Measurements from ENCODE around the gene FOLR2. TPM values are rescaled to one million over a fixed set of nuclear protein-coding genes. Genes with fewer than 3 reads are reported as not detected.

FOLR2 gene
- total and polyA plus RNA-seq, 4 donors, result 9.4 to 31.5 (median 16.7) TPM

GRCh38 chr11:72221386-72222075 lies 4.9 kb downstream of the FOLR2 start:
- Histone ChIP-seq H3K27me3 (ENCODE audit: control insufficient read depth in 4 of 4, insufficient read depth in 4 of 4, low read length in 3 of 4) (no peaks in the 10 kb centered on the region), H3K36me3 (ENCODE audit: control insufficient read depth in 4 of 4, insufficient read depth in 3 of 4, low read depth in 1 of 4, low read length in 3 of 4) (no peaks in the 10 kb centered on the region), H3K9ac (ENCODE audit: low read depth in 1 of 2, low read length in 2 of 2) (no peak overlapping the region), H3K27ac (ENCODE audit: low read depth in 1 of 2, low read length in 2 of 2) (no peak overlapping the region), H3K9me3 (ENCODE audit: control insufficient read depth in 4 of 4, low read length in 3 of 4) (no peaks in the 10 kb centered on the region), H3K4me1 (ENCODE audit: control insufficient read depth in 4 of 4, insufficient read depth in 4 of 4, low read length in 3 of 4) (peaks cover 1 to 23% (median 11%) of the 10 kb centered on the region in 4 donors), H3K4me3 (ENCODE audit: low read depth in 1 of 3, low read length in 3 of 3) (no peak overlapping the region)
- 88% methylated on average over 7 of the region's 7 CpGs for WGBS
- no peak for TF ChIP-seq HNF4A (conservative IDR thresholded peaks at IDR 0.05)
- TF ChIP-seq RAD21 (IDR thresholded peaks at IDR 0.05), result no peak
- TF ChIP-seq, protein P1, sequence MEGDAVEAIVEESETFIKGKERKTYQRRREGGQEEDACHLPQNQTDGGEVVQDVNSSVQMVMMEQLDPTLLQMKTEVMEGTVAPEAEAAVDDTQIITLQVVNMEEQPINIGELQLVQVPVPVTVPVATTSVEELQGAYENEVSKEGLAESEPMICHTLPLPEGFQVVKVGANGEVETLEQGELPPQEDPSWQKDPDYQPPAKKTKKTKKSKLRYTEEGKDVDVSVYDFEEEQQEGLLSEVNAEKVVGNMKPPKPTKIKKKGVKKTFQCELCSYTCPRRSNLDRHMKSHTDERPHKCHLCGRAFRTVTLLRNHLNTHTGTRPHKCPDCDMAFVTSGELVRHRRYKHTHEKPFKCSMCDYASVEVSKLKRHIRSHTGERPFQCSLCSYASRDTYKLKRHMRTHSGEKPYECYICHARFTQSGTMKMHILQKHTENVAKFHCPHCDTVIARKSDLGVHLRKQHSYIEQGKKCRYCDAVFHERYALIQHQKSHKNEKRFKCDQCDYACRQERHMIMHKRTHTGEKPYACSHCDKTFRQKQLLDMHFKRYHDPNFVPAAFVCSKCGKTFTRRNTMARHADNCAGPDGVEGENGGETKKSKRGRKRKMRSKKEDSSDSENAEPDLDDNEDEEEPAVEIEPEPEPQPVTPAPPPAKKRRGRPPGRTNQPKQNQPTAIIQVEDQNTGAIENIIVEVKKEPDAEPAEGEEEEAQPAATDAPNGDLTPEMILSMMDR (IDR thresholded peaks at IDR 0.05; ENCODE audit: low read depth, low read length, missing input control), result no peak
- TF ChIP-seq FOXA2 (IDR thresholded peaks at IDR 0.05), result no peak
- TF ChIP-seq TAF1 (conservative IDR thresholded peaks at IDR 0.05), result no peak
- TF ChIP-seq YY1 (IDR thresholded peaks at IDR 0.05), result no peak
- TF ChIP-seq RXRA (IDR thresholded peaks at IDR 0.05), result no peak
- DNase-seq (ENCODE audit: low spot score), result no peak

GRCh38 chr11:72222106-72222891 lies 5.7 kb downstream of the FOLR2 start:
- TF ChIP-seq SP1 (IDR thresholded peaks at IDR 0.05) (no peak), EGR1 (IDR thresholded peaks at IDR 0.05; ENCODE audit: low read depth in 2 of 2) (no peak), HNF4A (conservative IDR thresholded peaks at IDR 0.05) (no peak), HNF4G (IDR thresholded peaks at IDR 0.05) (no peak), RXRA (IDR thresholded peaks at IDR 0.05) (no peak), ZBTB33 (IDR thresholded peaks at IDR 0.05) (no peak), FOXA1 (IDR thresholded peaks at IDR 0.05) (no peak), RAD21 (IDR thresholded peaks at IDR 0.05) (no peak), JUND (IDR thresholded peaks at IDR 0.05) (no peak), MAX (IDR thresholded peaks at IDR 0.05) (no peak), TAF1 (conservative IDR thresholded peaks at IDR 0.05) (no peak), FOXA2 (IDR thresholded peaks at IDR 0.05) (no peak)
- TF ChIP-seq, protein P1 (IDR thresholded peaks at IDR 0.05; ENCODE audit: low read depth, low read length, missing input control), result no peak
- TF ChIP-seq, protein P2, sequence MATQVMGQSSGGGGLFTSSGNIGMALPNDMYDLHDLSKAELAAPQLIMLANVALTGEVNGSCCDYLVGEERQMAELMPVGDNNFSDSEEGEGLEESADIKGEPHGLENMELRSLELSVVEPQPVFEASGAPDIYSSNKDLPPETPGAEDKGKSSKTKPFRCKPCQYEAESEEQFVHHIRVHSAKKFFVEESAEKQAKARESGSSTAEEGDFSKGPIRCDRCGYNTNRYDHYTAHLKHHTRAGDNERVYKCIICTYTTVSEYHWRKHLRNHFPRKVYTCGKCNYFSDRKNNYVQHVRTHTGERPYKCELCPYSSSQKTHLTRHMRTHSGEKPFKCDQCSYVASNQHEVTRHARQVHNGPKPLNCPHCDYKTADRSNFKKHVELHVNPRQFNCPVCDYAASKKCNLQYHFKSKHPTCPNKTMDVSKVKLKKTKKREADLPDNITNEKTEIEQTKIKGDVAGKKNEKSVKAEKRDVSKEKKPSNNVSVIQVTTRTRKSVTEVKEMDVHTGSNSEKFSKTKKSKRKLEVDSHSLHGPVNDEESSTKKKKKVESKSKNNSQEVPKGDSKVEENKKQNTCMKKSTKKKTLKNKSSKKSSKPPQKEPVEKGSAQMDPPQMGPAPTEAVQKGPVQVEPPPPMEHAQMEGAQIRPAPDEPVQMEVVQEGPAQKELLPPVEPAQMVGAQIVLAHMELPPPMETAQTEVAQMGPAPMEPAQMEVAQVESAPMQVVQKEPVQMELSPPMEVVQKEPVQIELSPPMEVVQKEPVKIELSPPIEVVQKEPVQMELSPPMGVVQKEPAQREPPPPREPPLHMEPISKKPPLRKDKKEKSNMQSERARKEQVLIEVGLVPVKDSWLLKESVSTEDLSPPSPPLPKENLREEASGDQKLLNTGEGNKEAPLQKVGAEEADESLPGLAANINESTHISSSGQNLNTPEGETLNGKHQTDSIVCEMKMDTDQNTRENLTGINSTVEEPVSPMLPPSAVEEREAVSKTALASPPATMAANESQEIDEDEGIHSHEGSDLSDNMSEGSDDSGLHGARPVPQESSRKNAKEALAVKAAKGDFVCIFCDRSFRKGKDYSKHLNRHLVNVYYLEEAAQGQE (IDR thresholded peaks at IDR 0.05), result no peak
- TF ChIP-seq, protein P3, sequence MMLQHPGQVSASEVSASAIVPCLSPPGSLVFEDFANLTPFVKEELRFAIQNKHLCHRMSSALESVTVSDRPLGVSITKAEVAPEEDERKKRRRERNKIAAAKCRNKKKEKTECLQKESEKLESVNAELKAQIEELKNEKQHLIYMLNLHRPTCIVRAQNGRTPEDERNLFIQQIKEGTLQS (IDR thresholded peaks at IDR 0.05), result no peak
- Histone ChIP-seq H3K27me3 (ENCODE audit: control insufficient read depth in 4 of 4, insufficient read depth in 4 of 4, low read length in 3 of 4) (no peaks in the 10 kb centered on the region), H3K27ac (ENCODE audit: low read depth in 1 of 2, low read length in 2 of 2) (peak overlapping the region; percentile 82 to 90), H3K9ac (ENCODE audit: low read depth in 1 of 2, low read length in 2 of 2) (peak overlapping the region in 1 of 2 donors; percentile 90), H3K4me1 (ENCODE audit: control insufficient read depth in 4 of 4, insufficient read depth in 4 of 4, low read length in 3 of 4) (peaks cover 1 to 23% (median 11%) of the 10 kb centered on the region in 4 donors), H3K4me3 (ENCODE audit: low read depth in 1 of 3, low read length in 3 of 3) (peak overlapping the region; percentile 42 to 90 (median 82)), H3K9me3 (ENCODE audit: control insufficient read depth in 4 of 4, low read length in 3 of 4) (no peaks in the 10 kb centered on the region), H3K36me3 (ENCODE audit: control insufficient read depth in 4 of 4, insufficient read depth in 3 of 4, low read depth in 1 of 4, low read length in 3 of 4) (peaks cover 0 to 3% (median 0%) of the 10 kb centered on the region in 4 donors)
- 79% methylated on average over 6 of the region's 6 CpGs for WGBS
- DNase-seq (ENCODE audit: low spot score), result no peak
